Measurements from ENCODE around the gene GIT1.
"Not testable (repeated sequence)": the region's sequence is repeated elsewhere in the genome, so short reads cannot be mapped to it uniquely, and the experiment has no call there.

Gene GIT1

GRCh38 chr17:29566473-29567303 lies 22.8 kb downstream of the GIT1 start, which contains the start of gene ABHD15:
ABHD15 (minus strand) TSS chr17:29567037; CDS start chr17:29566966, 71 bp downstream.
- DNase-seq = peak; percentile 77

- DNase-seq = no peak
These were observed 23.6 kb downstream of the GIT1 start for GRCh38 chr17:29565643-29566472.

- no peak for DNase-seq
These were observed 25.6 kb downstream of the GIT1 start for GRCh38 chr17:29563816-29564215.

GRCh38 chr17:29562615-29563014 lies 26.8 kb downstream of the GIT1 start:
- DNase-seq = no peak

GRCh38 chr17:29561554-29562517 lies 27.6 kb downstream of the GIT1 start:
- DNase-seq = no peak

- DNase-seq = no peak
These were observed 29.1 kb downstream of the GIT1 start for GRCh38 chr17:29560316-29560715.

GRCh38 chr17:29559640-29560039 lies 29.8 kb downstream of the GIT1 start:
- DNase-seq = no peak

- DNase-seq = not testable (repeated sequence)
These were observed 31.3 kb downstream of the GIT1 start for GRCh38 chr17:29558139-29558538.

GRCh38 chr17:29557739-29558116 lies 31.7 kb downstream of the GIT1 start:
- DNase-seq = no peak

GRCh38 chr17:29557085-29557738 lies 32.2 kb downstream of the GIT1 start:
- DNase-seq = no peak

- DNase-seq = no peak
These were observed 33.6 kb downstream of the GIT1 start for GRCh38 chr17:29555840-29556239.

GRCh38 chr17:29549177-29549923 lies 40.1 kb downstream of the GIT1 start:
- DNase-seq = peak; percentile 41

GRCh38 chr17:29546830-29547229 lies 42.6 kb downstream of the GIT1 start:
- DNase-seq = no peak

GRCh38 chr17:29546085-29546484 lies 43.4 kb downstream of the GIT1 start:
- no peak for DNase-seq

- no peak for DNase-seq
These were observed 45.4 kb downstream of the GIT1 start for GRCh38 chr17:29544066-29544465.

GRCh38 chr17:29533976-29534375 lies 55.5 kb downstream of the GIT1 start:
- DNase-seq = no peak

GRCh38 chr17:29526322-29526721 lies 63.1 kb downstream of the GIT1 start:
- no peak for DNase-seq

- DNase-seq = no peak
These were observed 64.8 kb downstream of the GIT1 start for GRCh38 chr17:29524692-29525091.

All from right hindlimb (tissue), 1 donor.